H1 (cell line): ENCODE measurements around the gene PRSS8. TPM values are rescaled to one million over a fixed set of nuclear protein-coding genes. Genes with fewer than 3 reads are reported as not detected.

Experiments
- ASH2L ChIP-seq: fragments of 200-600, 300-600 bp; sonication (generic); IDR thresholded peaks from one replicate; pipeline ENCODE4 v1.7.1; 2017; ENCODE audit warnings: low read length
- CBX5 ChIP-seq: fragments of 300-800, 300-1000 bp; sonication (generic); IDR thresholded peaks from 2 replicates; pipeline ENCODE4 v1.7.1; 2016; ENCODE audit warnings: antibody characterized with exemption, low read length, low read depth
- CEBPB ChIP-seq: IDR thresholded peaks from 2 replicates; pipeline ENCODE4 v1.6.1; 2012; ENCODE audit warnings: low read depth, low read length
- CTBP2 ChIP-seq: IDR thresholded peaks from 2 replicates; pipeline ENCODE4 v1.7.0; 2011; ENCODE audit warnings: borderline replicate concordance, mild to moderate bottlenecking, moderate library complexity, mixed read lengths, low read length; ENCODE audit not compliant: insufficient read depth, insufficient read length
- GTF2F1 ChIP-seq: IDR thresholded peaks from 2 replicates; pipeline ENCODE4 v1.6.1; 2012; ENCODE audit warnings: low read depth, low read length, improper control_type of control experiment, borderline replicate concordance
- HDAC2 ChIP-seq, 2 experiments: fragments of 300-600 bp in 1 of 2; sonication (generic) in 1 of 2; IDR thresholded peaks; 2 replicates each; pipeline ENCODE4 v1.6.1; 2011 to 2012; ENCODE audit warnings: low read depth in 2 of 2, low read length in 2 of 2, mild to moderate bottlenecking in 2 of 2, moderate library complexity in 2 of 2, borderline replicate concordance in 1 of 2, inconsistent platforms in 1 of 2
- JUN ChIP-seq: IDR thresholded peaks from 2 replicates; pipeline ENCODE4 v1.6.1; 2011; ENCODE audit warnings: low read depth, mild to moderate bottlenecking, improper control_type of control experiment, low read length
- KDM1A ChIP-seq: fragments of 200-600, 300-600 bp; sonication (generic); IDR thresholded peaks from 2 replicates; pipeline ENCODE4 v1.7.1; 2016; ENCODE audit warnings: mild to moderate bottlenecking, low read length, borderline replicate concordance
- KDM4A ChIP-seq: IDR thresholded peaks from one replicate; pipeline ENCODE4 v1.7.1; 2012; ENCODE audit warnings: low read depth, mild to moderate bottlenecking, moderate library complexity, low read length, inconsistent platforms; ENCODE audit not compliant: severe bottlenecking
- NANOG ChIP-seq: IDR thresholded peaks from 2 replicates; pipeline ENCODE4 v1.6.1; 2011; ENCODE audit warnings: low read length, low read depth, mild to moderate bottlenecking, inconsistent platforms; ENCODE audit not compliant: insufficient read depth, poor library complexity, severe bottlenecking
- NRF1 ChIP-seq: IDR thresholded peaks from 2 replicates; pipeline ENCODE4 v1.6.1; 2011; ENCODE audit warnings: mild to moderate bottlenecking, low read depth, low read length, improper control_type of control experiment
- POLR2AphosphoS5 ChIP-seq: IDR thresholded peaks from 2 replicates; pipeline ENCODE4 v1.6.1; 2011; ENCODE audit warnings: low read depth, low read length
- POU5F1 ChIP-seq: IDR thresholded peaks from 2 replicates; pipeline ENCODE4 v1.6.1; 2011; ENCODE audit warnings: low read depth, mild to moderate bottlenecking, low read length, moderate library complexity
- RFX5 ChIP-seq: IDR thresholded peaks from 2 replicates; pipeline ENCODE4 v1.6.1; 2011; ENCODE audit warnings: low read depth, low read length, improper control_type of control experiment, borderline replicate concordance
- SIN3A ChIP-seq, 2 experiments: IDR thresholded peaks in 1 of 2; conservative IDR thresholded peaks in 1 of 2; 2 replicates each; pipeline ENCODE4 v1.6.1; 2011 to 2012; ENCODE audit warnings: low read length in 2 of 2, improper control_type of control experiment in 1 of 2, low read depth in 1 of 2, mild to moderate bottlenecking in 1 of 2
- SIX5 ChIP-seq: IDR thresholded peaks from 2 replicates; pipeline ENCODE4 v1.6.1; 2011; ENCODE audit warnings: mild to moderate bottlenecking, low read depth, low read length
- SP1 ChIP-seq: IDR thresholded peaks from 2 replicates; pipeline ENCODE4 v1.6.1; 2011; ENCODE audit warnings: low read depth, low read length
- SP4 ChIP-seq: IDR thresholded peaks from 2 replicates; pipeline ENCODE4 v1.6.1; 2012; ENCODE audit warnings: low read length, inconsistent platforms
- SRF ChIP-seq: IDR thresholded peaks from 2 replicates; pipeline ENCODE4 v1.6.1; 2011; ENCODE audit warnings: mild to moderate bottlenecking, low read depth, low read length, moderate library complexity
- TBP ChIP-seq: IDR thresholded peaks from 2 replicates; pipeline ENCODE4 v1.6.1; 2011; ENCODE audit warnings: low read depth, low read length, improper control_type of control experiment
- TEAD4 ChIP-seq: IDR thresholded peaks from 2 replicates; pipeline ENCODE4 v1.6.1; 2012; ENCODE audit warnings: low read depth, low read length, inconsistent platforms, mixed read lengths
- polyA plus RNA-seq, 7 experiments: library from polyadenylated mRNA; depleted of rRNA in 3 of 7; stranded (reverse) in 5 of 7; unstranded in 2 of 7; fragments of >200 nt in 5 of 7; fragments of 200-250 nt in 2 of 7; gene quantifications; 1 replicate in 5 of 7; 2 replicates in 1 of 7; 4 replicates in 1 of 7; pipeline versions ENCODE4 v1.2.1 to v1.2.3, GENCODE V29; 2011 to 2013; ENCODE audit warnings: missing spikeins in 2 of 7, mixed read lengths in 2 of 7
- total RNA-seq: library from RNA; stranded (reverse); fragmentation: NEBNext Ultra II Directional; extraction: Animal tissue kit (Norgen Biotek cat#: 25700); gene quantifications from 2 replicates; pipeline ENCODE4 v1.2.1, GENCODE V29; 2021
- TF ChIP-seq, protein P1 (sequence below): IDR thresholded peaks from 2 replicates; pipeline ENCODE4 v1.6.1; 2012; ENCODE audit warnings: low read length, inconsistent platforms

Gene PRSS8
- total and polyA plus RNA-seq, 2 of the 8 experiments (the other 6 are each of a cell fraction or from before 2014, with no cell fraction given) = 87.7 to 273 TPM

DNA sequence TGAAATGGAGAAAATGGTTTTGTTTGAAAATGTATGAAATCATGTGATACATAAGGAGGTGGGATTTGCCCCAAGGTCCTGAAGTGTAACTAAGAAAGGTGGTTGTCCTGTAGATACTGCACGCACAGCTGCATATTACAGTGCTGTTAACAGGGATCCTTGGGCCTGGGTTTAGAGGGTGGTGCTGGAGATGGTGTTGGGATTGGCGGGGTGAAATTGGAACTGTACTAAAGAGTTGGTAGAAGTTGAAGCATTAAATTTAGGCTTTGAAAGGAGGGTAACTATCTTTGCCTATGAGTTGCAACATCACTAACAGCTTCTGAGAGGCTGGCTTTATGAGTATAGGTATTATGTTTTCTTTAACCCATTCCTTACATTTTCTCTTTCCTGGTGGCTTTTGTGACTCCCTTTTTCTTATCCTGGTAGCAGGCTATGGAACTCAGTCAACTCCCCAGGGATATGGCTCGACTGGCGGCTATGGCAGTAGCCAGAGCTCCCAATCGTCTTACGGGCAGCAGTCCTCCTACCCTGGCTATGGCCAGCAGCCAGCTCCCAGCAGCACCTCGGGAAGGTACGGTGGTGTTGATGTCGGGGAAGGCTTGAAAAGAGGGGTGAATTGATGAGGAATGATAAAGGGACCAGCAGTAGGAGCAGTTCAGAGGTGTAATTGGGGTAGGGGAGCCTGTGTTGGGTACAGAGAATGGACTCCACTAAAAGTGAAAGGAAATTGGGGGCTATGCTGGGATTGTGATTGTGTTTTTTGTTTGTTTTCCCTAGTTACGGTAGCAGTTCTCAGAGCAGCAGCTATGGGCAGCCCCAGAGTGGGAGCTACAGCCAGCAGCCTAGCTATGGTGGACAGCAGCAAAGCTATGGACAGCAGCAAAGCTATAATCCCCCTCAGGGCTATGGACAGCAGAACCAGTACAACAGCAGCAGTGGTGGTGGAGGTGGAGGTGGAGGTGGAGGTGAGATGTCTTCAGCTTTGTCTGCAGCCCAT is 48.2 kb upstream of the PRSS8 start (continued):
- TF ChIP-seq, protein P1, sequence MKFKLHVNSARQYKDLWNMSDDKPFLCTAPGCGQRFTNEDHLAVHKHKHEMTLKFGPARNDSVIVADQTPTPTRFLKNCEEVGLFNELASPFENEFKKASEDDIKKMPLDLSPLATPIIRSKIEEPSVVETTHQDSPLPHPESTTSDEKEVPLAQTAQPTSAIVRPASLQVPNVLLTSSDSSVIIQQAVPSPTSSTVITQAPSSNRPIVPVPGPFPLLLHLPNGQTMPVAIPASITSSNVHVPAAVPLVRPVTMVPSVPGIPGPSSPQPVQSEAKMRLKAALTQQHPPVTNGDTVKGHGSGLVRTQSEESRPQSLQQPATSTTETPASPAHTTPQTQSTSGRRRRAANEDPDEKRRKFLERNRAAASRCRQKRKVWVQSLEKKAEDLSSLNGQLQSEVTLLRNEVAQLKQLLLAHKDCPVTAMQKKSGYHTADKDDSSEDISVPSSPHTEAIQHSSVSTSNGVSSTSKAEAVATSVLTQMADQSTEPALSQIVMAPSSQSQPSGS = no peak
- TF ChIP-seq SP1 = peak; percentile 23; the same call in 1 of the 2 replicates
- no peak for TF ChIP-seq CTBP2
- TF ChIP-seq SP4 = no peak
- TF ChIP-seq TEAD4 = no peak
- no peak for TF ChIP-seq HDAC2 (IDR thresholded peaks at IDR 0.05; ENCODE audit: borderline replicate concordance in 1 of 2, low read depth in 2 of 2, low read length in 2 of 2)
- no peak for TF ChIP-seq CEBPB
- no peak for TF ChIP-seq SRF
- peak; percentile 48; the same call in 1 of the 2 replicates for TF ChIP-seq POLR2AphosphoS5
- TF ChIP-seq GTF2F1 = no peak
- no peak for TF ChIP-seq RFX5
- no peak for TF ChIP-seq ASH2L
- TF ChIP-seq NANOG = no peak
- no peak for TF ChIP-seq SIX5
- TF ChIP-seq JUN = no peak
- no peak for TF ChIP-seq TBP
- TF ChIP-seq KDM4A = no peak
- TF ChIP-seq SIN3A (conservative IDR thresholded peaks at IDR 0.05 in 1 of 2, IDR thresholded peaks at IDR 0.05 in 1 of 2; ENCODE audit: low read depth in 1 of 2, low read length in 2 of 2) = no peak
- TF ChIP-seq CBX5 = no peak
- TF ChIP-seq POU5F1 = no peak
- no peak for TF ChIP-seq KDM1A
- TF ChIP-seq NRF1 = no peak
